Stimulated activated CD4-positive, alpha-beta T cell treated with anti-CD3 and anti-CD28 coated beads, Interleukin-15, amount 100 ng/mL, for 24 hours (primary cell): ENCODE data around the gene RTN4.

Experiments
- DNase-seq: peaks from one replicate; pipeline ENCODE4 v3.0.0-alpha.2; 2020

Gene RTN4

GRCh38 chr2:54946220-54946805 lies 103.9 kb downstream of the RTN4 start:
- no peak for DNase-seq

- peak; percentile 42 for DNase-seq
Measured at GRCh38 chr2:54945391-54946219, 104.6 kb downstream of the RTN4 start.

GRCh38 chr2:54944724-54945326 lies 105.4 kb downstream of the RTN4 start:
- no peak for DNase-seq

GRCh38 chr2:54942373-54942772 lies 107.9 kb downstream of the RTN4 start:
- peak; percentile 12 for DNase-seq

- no peak for DNase-seq
Measured at GRCh38 chr2:54941248-54941984, 108.8 kb downstream of the RTN4 start.

GRCh38 chr2:54940723-54941122 lies 109.5 kb downstream of the RTN4 start:
- DNase-seq: no peak

GRCh38 chr2:54939446-54940118 lies 110.7 kb downstream of the RTN4 start:
- DNase-seq: no peak

- no peak for DNase-seq
Measured at GRCh38 chr2:54936766-54937165, 113.5 kb downstream of the RTN4 start.

GRCh38 chr2:54935389-54935788 lies 114.9 kb downstream of the RTN4 start:
- no peak for DNase-seq

GRCh38 chr2:54931473-54931872 lies 118.8 kb downstream of the RTN4 start:
- no peak for DNase-seq

GRCh38 chr2:54928719-54929118 lies 121.5 kb downstream of the RTN4 start:
- DNase-seq: no peak

- DNase-seq: no peak
Measured at GRCh38 chr2:54927751-54928615, 122.3 kb downstream of the RTN4 start.

GRCh38 chr2:54927085-54927750 lies 123.0 kb downstream of the RTN4 start:
- no peak for DNase-seq

GRCh38 chr2:54925022-54925421 lies 125.2 kb downstream of the RTN4 start:
- no peak for DNase-seq

- no peak for DNase-seq
Measured at GRCh38 chr2:54924121-54924520, 126.1 kb downstream of the RTN4 start.
